Stimulated activated CD8-positive, alpha-beta memory T cell treated with anti-CD3 and anti-CD28 coated beads, Interleukin-7, amount 100 ng/mL, for 48 hours (primary cell): ENCODE data around the gene WNK2.

Source experiments
- DNase-seq, 2 donors: peaks; one replicate each; pipeline ENCODE4 v3.0.0-alpha.2; 2020; ENCODE audit warnings: low read depth in 1 of 2; ENCODE audit errors: extremely low read depth in 1 of 2

The WNK2 gene

DNA sequence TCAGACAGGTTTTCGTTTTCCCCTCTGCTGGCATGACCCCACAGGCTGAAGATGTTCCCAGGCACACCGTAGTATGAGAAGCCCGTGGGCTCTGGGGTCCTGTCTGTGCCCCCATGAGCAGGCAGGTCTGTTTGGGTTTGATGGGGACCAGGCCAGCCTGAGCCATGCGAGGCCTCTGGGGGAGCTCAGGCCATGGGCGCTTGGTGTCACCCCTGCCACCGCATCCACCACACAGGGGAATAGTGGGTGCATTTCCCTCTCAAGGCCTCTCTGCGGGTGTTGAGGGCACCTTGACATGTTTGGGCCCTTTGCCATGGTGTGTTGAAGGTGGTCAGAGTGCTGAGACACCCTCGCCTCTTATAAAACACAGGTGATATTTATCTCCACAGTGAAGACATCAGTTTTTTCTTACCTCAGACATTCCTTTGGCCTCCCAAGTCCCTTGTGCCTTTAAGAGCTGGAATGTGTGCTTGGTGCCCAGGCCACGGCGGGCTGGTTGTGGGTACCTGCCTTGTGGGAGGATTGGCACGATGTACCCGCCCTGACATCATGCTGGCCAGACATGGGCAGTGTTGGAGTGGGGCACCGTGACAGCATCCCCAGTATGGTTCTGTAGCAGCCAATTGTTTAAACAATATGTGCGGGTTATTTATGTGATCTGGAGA lies 68.3 kb downstream of the WNK2 start:
- no peak for DNase-seq

DNA sequence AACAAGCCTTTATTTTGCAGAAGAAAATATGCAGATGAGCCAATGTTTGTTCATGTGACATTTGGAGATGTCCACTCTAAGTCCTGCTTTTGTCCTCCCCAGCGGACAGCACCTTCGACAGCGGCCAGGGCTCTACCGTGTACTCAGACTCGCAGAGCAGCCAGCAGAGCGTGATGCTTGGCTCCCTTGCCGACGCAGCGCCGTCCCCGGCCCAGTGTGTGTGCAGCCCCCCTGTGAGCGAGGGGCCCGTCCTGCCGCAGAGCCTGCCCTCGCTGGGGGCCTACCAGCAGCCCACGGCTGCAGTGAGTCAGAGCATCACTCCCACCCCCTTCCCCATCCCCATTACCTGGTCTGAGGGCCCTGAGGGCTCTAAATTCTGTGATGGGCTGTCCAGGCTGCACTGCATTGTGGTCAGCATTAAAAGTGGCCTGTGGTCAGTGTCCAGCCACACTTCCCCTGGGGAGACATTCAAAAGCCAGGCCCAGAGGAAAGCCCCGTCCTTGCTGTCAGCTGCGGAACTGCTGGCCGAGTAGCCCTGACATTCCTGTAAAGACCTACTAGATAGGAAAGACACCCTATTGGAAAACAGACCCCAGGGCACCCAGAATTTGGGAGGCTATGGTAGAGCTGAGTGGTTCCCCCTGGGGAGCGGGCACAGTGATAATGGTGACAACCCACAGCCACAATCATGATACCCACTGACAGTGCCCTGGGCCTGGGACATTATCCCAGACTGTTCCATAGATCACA lies 69.0 kb downstream of the WNK2 start:
- DNase-seq = no peak

DNA sequence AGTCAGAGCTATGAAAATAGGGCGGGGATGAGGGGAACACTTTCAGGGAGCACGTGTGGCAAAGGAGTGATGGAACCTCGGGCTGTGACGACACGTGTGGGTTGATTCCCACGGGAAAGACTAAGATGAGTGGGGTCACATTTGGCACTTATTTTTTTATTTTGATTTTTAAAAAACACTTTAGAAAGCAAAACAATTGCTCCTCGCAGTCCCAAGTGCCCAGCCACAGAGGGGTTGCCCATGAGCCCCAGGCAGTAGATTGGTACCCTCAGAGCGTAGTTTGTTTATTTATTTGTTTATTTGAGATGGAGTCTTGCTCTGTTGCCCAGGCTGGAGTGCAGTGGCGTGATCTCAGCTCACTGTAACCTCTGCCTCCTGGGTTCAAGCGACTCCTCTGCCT lies 69.7 kb downstream of the WNK2 start:
- no peak for DNase-seq

DNA sequence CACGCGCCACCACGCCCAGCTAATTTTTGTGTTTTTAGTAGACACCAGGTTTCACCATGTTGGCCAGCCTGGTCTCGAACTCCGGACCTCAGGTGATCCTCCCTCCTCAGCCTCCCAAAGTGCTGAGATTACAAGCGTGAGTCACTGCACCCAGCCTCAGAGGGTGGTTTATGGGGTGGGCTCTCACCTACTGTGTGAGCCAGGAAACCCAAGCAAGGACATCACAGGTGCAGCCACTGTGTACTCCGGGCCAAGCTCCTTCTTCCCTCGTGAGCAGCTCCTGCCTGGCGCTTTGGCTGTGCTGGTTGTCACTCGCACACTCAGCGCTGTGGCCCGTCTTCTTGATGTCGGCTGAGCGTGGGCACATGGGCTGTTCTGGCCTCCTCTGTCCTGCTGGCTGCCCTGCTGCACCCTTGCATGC lies 70.1 kb downstream of the WNK2 start:
- no peak for DNase-seq

DNA sequence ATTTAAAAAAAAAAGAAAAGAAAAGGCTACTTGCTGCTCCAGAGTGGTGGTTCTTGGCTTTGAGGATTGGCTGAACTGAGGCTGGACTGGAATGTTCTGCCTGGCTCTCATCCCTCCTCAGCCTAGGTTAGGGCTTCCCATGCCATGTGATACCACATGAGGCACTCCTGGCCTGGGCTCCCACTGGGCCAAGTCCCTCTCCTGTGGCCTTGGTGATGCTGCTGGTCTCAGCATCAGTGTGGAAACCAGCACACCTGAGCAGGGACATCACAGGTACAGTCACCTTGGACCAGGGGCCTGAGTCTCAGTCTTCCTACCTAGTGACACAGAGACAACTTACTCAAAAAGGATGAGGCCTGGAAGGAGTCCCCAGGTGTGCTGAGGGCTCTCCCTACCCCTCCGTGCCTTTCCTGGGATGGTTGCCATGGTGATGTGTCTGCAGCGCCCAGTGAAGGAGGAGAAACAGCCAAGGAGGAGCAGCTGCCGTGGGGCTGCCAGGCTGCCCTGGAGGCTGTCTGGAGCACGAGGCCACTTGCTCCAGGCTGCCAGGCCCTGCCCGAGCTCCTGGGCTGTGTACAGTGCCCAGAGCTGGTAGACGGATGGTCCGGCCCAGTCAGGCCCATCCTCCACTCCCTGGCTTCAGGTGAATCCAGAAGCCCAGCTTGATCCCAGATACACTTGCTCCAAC lies 71.0 kb downstream of the WNK2 start:
- no peak for DNase-seq

DNA sequence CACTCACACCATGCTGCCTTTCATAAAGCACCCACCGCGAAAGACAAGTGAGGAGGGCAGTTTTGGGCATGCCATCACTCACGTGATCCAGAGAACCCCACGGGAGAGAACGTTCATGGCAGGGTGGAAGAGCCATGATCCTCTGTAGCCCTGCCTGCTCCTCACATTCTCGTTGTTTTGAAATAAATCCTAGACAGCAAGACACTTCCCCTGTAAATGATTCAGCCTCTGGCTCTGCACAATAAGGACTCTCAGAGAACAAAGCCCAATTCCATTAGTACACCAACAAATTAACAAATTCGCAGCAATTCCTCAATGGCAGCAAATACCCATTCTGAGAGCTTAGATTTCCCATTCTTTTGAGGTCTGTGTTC lies 71.5 kb downstream of the WNK2 start:
- no peak for DNase-seq

DNA sequence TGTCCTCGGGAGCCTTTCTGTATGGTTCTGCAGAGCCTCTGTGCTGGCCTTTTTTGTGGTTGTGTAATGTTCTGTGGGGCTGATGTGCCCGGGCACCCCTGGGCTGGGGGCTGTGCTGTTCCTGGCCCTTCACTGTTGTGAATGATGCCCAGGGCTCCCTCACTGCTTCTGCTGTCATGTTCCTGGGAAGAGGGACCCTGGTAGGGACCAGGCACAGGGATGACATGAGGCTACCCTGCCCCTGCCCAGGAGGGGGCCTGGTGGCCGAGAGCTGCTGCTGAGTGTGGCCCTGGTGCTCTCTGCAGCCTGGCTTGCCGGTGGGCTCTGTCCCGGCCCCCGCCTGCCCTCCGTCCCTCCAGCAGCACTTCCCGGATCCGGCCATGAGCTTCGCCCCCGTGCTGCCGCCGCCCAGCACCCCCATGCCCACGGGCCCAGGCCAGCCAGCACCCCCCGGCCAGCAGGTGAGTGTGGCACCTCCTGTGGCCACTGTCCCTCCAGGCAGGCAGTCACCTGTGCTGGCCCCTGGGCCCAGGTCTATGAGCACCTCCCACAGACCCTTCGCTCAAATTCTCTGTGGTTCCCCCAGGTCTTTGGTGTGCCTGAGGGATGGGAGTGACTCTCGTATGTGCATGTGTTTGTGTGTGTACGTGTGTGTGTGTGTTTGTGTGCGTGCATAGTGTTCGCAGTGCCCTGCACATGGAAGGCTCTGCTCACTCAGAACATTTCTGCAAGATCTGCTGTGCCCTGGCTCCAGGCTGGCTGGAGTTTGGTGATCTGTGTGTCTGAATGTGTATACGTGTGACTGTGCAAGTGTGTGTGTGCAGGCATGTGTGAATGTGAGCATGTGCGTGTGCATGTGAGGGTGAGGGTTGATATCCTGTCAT lies 72.3 kb downstream of the WNK2 start:
- no peak for DNase-seq

DNA sequence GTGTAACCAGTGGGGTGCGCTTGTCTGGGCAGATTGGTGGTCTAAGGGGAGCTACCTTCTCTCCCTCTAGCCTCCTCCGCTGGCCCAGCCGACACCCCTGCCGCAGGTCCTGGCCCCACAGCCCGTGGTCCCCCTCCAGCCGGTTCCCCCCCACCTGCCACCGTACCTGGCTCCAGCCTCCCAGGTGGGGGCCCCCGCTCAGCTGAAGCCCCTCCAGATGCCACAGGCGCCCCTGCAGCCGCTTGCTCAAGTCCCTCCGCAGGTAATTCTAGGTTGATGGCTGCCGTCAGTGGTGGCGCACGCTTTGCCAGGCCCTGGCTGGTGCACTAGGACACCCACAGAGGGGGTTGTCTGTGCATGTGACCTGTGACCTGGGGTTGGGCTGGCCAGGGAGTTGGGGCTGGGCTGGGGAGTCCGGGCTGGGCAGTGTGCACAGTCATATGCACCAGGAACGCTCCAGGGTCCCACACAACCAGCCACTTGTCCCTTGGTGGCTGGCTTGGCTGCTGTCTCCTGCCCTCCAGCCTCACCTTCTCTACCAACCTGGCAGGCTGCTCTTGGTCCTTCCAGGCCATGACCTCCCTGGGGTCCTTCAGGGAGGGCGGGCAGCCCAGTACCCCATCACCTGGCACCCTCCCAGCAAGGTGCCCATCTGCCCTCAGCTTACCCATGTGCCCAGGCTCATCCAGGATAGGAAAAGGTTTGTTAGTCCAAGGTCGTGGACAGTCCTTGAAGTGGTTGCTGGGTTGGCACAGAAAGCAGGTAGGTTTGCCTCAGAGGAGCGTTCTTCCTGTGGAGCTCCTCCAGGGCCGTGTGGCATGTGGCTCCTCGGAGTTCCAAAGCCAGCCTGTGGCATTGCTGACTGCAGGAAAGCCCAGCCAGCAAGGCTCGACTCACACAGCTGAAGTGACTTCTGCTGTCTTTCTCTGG lies 73.2 kb downstream of the WNK2 start:
- DNase-seq = no peak

DNA sequence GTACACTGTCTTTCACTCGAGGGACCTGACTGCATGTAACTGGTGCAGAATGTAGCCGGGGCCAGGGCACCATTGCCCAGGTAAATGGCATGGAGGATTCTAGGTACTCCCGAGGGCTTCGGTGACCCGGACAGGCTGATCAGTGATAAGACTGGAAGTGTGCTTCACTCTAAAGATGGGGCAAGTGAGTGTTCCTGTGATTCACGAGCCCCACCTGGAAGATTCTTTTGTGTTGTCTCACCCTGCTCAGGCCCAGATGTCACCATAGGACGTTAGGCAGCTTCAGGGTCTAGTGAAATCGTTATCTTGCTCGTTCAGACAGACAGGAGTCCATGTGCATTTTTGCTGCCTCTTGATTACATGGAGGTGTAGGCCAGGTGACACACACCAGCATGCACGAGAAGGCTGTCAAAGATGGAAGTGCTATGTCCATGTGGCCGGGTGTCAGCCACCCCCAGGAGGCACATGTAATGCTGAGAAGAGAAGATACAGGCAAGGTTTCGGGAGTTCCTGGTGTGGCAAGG lies 73.9 kb downstream of the WNK2 start:
- no peak for DNase-seq

DNA sequence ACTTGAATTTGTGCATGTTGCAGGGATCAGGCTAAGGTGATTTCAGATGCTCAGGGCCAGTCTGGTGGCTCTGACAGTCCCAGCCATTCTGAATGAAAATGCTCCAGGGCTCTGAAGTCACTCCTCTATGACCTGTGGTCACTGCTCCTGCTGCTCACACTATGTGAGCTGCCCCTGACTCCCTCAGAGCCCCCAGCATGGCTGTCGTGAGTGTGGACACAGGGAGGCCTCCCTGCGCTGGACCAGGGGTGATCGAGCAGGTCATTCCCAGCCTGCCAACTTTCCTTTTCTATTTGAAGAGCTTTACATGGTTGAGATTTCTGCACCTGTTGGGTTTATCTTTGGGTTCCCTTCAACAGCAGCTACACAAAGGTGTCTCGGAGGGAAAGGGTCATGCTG lies 74.5 kb downstream of the WNK2 start:
- DNase-seq = no peak

DNA sequence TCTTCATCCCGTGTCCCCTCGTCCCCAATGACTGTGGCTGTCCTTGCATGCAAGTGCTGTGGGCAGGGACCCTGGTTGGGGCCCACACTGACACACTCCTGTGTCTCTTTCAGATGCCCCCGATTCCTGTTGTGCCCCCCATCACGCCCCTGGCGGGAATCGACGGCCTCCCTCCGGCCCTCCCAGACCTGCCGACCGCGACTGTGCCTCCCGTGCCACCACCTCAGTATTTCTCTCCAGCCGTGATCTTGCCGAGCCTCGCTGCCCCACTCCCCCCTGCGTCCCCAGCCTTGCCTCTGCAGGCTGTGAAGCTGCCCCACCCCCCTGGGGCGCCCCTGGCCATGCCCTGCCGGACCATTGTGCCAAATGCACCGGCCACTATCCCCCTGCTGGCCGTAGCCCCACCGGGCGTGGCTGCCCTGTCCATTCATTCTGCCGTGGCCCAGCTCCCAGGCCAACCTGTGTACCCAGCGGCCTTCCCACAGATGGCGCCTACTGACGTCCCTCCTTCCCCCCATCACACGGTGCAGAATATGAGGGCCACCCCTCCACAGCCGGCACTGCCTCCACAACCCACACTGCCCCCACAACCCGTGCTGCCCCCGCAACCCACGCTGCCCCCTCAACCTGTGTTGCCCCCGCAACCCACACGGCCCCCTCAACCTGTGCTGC lies 75.0 kb downstream of the WNK2 start:
- DNase-seq = no peak

DNA sequence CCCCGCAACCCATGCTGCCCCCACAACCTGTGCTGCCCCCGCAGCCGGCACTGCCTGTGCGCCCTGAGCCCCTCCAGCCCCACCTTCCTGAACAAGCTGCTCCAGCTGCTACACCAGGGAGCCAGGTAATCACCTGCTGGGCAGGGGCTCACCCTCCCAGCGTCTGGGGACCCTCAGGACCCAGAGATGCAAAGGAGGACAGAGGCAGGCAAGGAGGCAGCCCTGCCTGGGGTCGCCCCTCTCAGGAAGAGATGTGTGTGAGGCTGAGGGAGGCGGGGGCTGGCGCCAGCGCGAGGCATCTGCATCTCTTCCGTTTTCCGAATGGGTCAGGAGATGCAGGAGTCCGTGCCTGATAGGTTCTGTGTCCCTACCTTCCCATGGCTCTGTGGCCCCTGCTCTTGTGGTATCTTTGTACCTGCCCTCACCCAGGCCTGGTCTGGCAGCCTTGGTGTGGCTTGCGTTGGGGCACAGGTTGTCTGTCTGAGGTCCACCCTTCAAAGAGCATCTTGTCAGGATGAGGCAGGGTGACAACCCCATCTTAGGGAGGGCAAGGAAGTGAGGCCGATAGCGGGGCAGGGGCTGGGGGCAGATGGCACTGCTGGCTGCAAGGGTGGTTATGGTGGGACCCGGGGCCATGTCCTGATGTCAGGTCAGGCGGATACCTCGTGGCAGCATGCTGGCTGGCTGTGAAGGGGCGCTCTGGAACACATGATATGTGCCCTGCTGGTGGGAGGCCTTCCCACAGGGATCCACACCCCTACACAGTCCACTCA lies 75.7 kb downstream of the WNK2 start:
- DNase-seq = no peak

DNA sequence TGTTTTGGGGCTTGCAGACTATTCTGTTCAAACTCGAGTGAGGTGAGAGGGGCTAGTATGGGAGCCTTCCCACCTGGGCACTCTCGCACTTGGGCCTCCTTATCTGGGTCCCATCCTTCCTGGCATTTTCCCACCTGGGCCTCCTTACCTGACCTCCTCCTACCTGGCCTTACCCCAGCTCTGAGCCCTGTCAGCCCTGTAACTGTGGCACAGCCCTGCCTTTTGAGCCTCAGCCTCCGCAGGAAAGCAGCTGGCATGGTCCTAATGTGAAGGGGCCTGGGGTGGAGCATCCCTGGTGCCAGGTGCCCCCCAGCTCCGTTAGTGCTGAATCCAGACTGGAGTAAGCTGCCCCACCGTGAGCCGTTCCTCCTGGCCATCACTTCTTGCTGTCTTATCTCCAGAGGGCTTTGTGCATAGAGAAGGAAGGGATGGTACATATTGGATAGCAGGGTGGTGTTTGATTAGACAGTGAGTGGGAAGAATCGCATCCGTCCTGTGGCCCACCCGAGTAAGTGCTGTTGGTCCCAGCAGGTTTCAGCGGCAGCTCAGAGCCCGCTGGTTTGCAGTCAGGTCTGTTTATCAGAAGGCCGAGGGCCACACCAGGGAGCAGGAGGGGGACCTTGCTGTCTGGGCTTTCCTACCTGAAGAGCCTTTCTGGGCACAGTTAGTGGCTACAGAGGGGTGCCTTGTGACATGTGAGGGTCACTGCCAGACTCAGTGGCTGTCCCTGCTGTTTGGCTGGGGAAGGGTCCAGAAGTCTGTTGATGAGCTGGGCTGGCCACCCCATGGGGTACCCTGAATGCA lies 76.5 kb downstream of the WNK2 start:
- no peak for DNase-seq

DNA sequence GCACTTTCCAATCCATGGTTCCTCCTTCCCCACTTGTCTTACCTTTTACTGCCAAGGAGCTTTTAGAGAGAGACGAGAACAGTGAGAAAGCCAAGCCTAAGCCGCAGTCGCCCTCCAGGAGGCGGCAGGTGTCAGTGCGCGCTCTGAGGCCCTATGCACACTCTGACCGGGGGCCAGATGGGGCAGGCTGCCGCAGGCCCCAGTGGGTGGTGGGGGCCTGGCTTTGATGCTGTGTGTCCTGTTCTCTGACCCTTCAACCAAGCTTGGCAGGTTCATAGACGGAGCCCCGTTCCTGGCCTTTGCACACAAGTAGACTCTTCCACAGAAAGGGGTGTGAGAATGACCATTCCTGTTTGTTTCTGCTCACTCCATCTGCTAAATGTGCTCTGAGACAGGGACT lies 77.3 kb downstream of the WNK2 start:
- no peak for DNase-seq

DNA sequence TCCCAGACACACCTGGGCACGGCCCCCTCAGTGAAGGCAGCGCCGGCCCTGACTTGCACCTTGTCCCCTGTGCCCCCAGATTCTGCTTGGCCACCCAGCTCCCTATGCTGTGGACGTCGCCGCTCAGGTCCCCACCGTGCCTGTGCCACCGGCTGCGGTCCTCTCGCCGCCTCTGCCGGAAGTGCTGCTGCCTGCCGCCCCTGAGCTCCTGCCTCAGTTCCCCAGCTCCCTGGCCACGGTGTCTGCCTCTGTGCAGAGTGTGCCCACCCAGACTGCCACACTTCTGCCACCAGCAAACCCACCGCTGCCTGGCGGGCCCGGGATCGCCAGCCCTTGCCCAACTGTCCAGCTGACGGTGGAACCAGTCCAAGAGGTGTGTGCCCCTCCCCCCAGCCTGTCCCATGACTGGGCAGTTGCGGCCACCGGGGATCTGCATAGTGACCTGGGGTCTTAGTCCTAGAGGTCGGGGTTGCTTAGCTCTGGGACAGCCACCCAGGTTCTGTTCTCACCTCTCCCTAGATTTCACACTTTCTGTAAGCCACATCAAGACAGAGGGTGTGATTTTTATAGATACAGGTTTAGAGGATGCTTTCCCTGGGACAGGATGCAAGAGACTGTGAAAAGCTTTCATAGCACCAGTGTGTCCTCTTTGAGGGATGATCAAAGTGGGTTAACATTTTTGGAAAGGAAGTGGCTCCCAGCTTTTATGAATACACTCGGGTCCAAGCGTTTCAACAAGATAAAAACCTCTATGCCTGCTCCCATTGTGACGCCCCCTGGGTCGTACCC lies 78.0 kb downstream of the WNK2 start:
- DNase-seq = no peak

DNA sequence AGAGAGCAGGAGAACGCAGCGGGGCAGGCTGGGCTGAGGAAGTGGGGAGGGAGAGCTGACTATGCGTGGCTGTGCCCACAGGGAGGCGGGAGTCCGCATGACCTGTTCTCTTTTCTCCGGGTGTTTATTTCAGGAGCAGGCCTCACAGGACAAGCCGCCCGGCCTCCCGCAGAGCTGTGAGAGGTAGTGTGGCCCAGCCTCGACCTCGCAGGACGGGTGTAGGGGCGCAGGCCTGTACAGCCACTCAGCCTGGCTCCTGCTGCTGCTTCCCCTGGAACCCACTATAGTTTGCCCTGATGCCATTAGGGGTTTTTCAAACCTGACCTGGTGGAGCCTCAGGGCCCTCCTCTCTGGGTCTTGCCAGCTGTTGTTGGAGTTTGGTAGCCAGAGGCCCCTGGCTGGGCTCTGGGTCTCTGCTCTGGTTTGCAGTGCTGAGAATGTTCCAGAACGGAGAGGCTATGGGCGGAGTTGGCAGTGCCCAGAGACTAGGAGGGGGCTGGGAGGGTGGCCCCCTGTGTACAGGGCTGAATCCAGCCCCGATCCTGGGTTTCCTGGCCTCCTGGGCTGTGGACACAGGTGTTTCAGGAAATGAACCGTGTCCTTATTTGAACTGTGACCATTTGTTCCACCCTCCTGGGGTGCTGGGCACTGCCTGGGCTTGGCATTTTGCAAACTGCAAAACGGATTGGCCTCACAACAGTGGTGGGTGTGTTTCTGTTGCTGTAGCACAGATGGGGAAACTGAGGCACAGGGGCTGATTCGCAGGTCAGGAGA lies 78.8 kb downstream of the WNK2 start:
- DNase-seq = no peak
